Measurements from ENCODE around the gene LTB. TPM values are rescaled to one million over a fixed set of nuclear protein-coding genes. Genes with fewer than 3 reads are reported as not detected.

Gene LTB
- total and polyA plus RNA-seq, 9 of the 15 experiments (the other 6 are each of a cell fraction or from before 2014, with no cell fraction given): 0.07 to 0.51 TPM; not detected in 7

GRCh38 chr6:31547727-31548543 is 34.3 kb downstream of the LTB start (continued):
- peak; percentile 90 for TF ChIP-seq ERF (CRISPR knock-in tag; IDR thresholded peaks at IDR 0.05)
- TF ChIP-seq HNRNPLL (IDR thresholded peaks at IDR 0.05; ENCODE audit: low read depth, low read length, poor library complexity, severe bottlenecking): no peak
- peak in 1 of 2 experiments; percentile 56; a peak in 1 of 4 replicates for TF ChIP-seq FOXA3 (CRISPR knock-in tag; conservative IDR thresholded peaks at IDR 0.05 in 1 of 2, IDR thresholded peaks at IDR 0.05 in 1 of 2)
- TF ChIP-seq MAFF (IDR thresholded peaks at IDR 0.05; ENCODE audit: low read length): 0 out of 2 replicates have a peak, but pooled peaks have one; percentile 0
- TF ChIP-seq REST (IDR thresholded peaks at IDR 0.05; ENCODE audit: borderline replicate concordance): no peak
- TF ChIP-seq REST (CRISPR knock-in tag; IDR thresholded peaks at IDR 0.05; ENCODE audit: low read depth): no peak
- peak in 1 of 2 experiments; percentile 51; a peak in 2 of 4 replicates for TF ChIP-seq HDAC1 (IDR thresholded peaks at IDR 0.05)
- TF ChIP-seq, protein P1, sequence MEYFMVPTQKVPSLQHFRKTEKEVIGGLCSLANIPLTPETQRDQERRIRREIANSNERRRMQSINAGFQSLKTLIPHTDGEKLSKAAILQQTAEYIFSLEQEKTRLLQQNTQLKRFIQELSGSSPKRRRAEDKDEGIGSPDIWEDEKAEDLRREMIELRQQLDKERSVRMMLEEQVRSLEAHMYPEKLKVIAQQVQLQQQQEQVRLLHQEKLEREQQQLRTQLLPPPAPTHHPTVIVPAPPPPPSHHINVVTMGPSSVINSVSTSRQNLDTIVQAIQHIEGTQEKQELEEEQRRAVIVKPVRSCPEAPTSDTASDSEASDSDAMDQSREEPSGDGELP (CRISPR knock-in tag; IDR thresholded peaks at IDR 0.05; ENCODE audit: borderline replicate concordance): peak; percentile 87
- TF ChIP-seq HDGF (IDR thresholded peaks at IDR 0.05): 0 out of 2 replicates have a peak, but pooled peaks have one; percentile 77
- TF ChIP-seq ZNF444 (CRISPR knock-in tag; IDR thresholded peaks at IDR 0.05): no peak
- no peak for TF ChIP-seq CREB1 (IDR thresholded peaks at IDR 0.05)
- TF ChIP-seq CREB1 (CRISPR knock-in tag; IDR thresholded peaks at IDR 0.05): peak; percentile 45; the same call in 1 of the 2 replicates
- TF ChIP-seq UBTF (IDR thresholded peaks at IDR 0.05; ENCODE audit: borderline replicate concordance in 1 of 2, low read depth in 2 of 2, low read length in 2 of 2): peak in 1 of 2 experiments; percentile 26; a peak in 1 of 4 replicates
- TF ChIP-seq STAT5A (IDR thresholded peaks at IDR 0.05; ENCODE audit: borderline replicate concordance, low read length): no peak
- peak; percentile 30 to 35 for TF ChIP-seq NRF1 (conservative IDR thresholded peaks at IDR 0.05 in 1 of 2, IDR thresholded peaks at IDR 0.05 in 1 of 2)

Measured in K562 (cell line).